ENCODE measurements around the gene LRRC75B.
"Not testable (repeated sequence)": the region's sequence is repeated elsewhere in the genome, so short reads cannot be mapped to it uniquely, and the experiment has no call there.

The LRRC75B gene

DNA sequence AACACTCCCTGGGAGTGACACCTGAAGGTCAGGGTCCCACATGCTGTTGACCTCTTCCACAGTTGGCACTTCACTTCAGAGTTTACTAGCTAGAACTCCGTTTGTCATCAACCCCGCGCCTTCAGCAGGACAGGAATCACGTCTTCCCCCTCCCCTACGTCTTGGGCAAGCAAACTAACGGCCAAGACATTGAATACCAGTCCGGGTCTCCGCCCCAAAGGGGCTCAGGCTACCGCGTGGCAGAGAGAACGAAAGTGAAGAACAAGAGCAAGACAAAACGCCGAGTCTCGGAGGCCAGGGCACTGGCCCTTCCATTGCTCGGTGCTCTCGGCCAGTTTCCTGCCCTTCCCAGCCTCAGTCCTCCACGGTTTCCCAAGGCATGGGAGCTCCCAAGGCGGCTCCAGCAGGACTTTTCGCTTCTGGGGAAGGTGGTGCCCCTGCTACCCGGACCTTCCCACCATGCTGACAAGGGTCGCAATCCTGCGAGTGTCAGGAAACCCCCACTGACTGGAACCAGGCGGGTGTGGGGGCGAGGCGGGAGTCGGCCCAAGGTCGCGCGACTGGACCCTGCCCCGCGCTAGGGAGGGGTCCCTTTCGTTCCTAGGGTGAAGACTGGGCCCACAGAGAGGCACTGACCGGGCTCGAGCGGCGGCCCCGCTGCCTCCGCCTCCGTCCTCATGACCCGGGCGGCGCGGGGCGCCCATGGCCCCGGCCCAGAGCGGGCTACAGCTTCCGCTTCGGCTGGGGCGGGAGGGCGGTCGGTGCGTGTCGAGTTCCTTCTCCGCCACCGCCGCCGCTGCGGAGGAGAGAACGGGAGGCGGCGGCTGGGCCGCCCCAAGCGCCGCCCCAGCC lies 38.3 kb downstream of the LRRC75B start, which contains the start of gene GUCD1:
Gene GUCD1 (minus strand): TSS at position 826 of the 852 bp plus-strand sequence. CDS start 147 bp downstream, at position 679.
- DNase-seq (ENCODE audit: low spot score) = no peak

DNA sequence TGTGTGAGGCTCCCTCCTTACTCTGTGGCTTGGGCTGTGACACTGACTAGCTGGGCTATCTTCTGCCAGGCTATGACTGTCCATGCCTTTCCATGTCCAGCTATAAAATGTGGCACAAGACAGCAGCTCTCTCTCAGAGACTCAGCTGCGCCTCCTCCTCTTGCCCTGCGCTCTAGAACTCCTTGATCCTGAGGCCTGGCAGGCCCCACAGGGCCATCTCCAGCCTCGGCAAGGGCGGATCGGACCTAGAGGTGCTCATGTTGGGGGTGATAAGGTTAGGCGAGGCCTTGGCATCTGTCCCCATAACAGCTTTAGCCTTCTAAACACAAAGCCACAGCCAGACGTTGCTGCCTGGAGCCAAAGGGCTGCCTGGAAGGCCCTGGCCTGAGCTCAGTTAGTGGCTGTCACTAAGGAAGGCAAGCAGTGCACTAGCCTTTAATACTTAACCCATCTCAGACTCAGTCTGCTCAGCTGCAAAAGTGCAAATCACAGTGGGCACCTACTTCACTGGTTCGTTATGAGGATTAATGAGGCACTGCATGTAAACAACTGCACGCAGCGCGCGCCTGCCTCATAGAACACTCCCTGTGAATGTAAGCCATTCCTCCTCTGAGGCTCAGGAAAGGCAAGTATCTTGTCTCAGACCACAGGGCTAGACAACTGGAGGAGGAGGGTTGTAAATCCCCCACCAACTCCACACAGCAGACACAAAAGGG lies 39.1 kb downstream of the LRRC75B start:
- no peak for DNase-seq (ENCODE audit: low spot score)

DNA sequence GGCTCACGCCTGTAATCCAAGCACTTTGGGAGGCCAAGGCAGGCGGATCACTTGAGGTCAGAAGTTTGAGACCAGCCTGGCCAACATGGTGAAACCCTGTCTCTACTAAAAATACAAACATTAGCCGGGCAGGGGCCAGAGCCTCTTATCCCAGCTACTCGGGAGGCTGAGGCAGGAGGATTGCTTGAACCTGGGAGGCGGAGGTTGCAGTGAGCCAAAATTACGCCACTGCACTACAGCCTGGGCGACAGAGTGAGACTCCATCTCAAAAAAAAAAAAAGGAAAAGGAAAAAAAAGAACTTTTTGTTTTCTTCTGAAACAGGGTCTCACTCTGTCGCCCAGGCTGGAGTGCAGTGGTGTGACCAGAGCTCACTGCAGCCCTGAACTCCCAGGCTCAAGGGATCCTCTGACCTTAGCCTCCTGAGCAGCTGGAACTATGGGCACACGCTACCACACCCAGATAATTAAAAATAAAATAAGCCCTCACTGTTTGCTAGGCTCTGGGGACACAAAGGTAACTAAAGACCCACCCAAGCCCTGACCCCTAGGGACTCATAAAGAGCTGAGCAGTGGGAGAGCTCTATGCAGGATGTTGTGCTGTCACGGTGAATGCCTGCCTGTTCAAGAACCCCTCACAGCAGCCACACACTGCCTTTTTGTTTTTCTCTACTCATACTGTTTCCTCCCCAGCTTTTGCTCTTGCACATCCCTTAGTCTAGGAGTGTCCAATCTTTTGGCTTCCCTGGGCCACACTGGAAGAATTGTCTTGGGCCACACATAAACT lies 40.2 kb downstream of the LRRC75B start:
- DNase-seq (ENCODE audit: low spot score) = not testable (repeated sequence)

- DNase-seq (ENCODE audit: low spot score) = no peak
Measured at GRCh38 chr22:24550902-24551435, 41.9 kb downstream of the LRRC75B start.

- peak; percentile 77 for DNase-seq (ENCODE audit: low spot score)
Measured at GRCh38 chr22:24550028-24550901, 42.6 kb downstream of the LRRC75B start.

DNA sequence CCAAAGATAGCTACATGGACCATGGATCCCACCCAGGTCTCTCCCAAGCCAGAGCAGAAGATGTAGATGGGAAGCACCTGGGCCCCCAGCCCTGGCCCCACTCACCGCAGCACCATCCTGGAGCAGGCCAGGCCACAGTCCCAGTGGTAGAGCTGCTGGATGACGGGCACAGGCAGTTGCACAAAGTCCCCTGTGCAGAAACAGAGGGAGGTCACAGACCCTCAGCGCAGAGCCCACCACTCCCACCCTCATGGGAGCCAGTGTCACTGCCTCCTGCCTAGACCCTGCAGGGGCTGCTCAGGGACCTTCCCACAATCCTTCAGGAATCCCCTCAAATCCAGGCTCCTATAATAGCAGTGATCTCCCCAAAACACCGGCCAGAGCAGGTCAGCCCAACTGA lies 44.1 kb downstream of the LRRC75B start:
- no peak for DNase-seq (ENCODE audit: low spot score)

DNA sequence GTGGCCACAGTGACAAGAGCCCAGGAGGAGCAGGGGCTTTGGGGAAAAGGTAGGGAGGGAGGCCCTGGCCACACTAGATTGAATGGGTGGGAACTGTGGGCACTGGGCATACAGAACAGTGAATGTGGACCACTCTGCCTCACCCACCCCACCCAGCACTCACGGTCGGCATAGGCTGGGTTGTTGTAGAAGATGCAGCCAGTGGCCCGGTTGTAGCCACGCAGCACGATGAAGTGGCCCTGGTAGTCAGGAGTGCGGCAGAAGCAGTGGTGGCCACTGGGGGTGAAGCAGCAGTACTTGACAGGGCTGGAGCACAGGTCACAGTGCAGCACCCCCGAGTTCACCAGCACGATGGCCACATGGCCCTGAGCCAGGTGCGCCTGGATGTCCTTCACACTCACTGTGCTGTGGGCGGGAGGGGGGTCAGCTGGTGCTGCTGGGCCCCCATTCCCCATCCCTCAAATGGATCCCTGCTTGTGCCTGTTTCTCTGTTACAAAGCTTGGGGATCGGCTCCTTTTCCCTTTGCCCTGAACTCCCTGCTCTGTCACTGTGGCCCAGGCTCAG lies 49.1 kb downstream of the LRRC75B start:
- DNase-seq (ENCODE audit: low spot score) = no peak

- DNase-seq (ENCODE audit: low spot score) = no peak
Measured at GRCh38 chr22:24543185-24543601, 49.7 kb downstream of the LRRC75B start.

GRCh38 chr22:24542641-24543040 lies 50.2 kb downstream of the LRRC75B start:
- DNase-seq (ENCODE audit: low spot score) = no peak

DNA sequence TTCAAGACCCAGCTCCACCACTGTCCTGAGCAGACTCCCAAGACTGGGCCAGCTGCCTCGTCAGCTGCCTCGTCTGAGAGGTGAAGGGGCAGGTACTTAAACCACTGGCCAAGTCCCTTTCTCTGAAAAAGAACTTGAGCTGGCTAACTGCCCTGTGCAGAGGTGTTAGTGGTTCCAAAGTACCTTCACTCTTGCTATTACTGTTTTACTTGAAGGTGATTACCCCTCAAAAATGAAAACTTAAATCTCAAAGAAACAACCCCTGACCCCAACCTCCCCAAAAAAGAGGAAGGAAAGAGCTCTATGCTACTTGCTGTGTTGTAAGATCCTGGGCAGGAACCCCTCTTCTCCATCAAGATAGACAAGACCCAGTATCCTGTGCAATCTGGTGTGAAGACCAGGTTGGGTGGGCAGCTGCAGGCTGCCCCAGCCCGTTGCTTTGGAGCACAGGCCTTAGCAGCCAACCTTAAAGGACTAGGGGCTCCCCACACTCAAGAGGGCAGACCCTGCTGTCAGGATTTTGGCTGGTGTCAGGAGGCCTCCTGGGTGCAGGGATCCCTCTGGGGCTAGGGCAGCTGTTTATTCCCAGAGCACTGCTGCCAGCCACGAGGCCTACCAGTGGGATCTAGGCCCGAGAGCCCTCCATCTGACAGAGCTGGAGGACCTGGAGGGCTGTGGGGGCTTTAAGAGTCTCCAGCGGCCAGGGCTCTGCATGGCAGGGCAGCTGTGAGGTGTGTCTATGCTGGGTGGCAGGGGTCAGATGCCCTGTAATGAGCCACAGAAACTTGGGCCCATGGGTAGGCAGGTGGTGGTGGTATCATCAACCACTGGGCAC lies 51.0 kb downstream of the LRRC75B start:
- DNase-seq (ENCODE audit: low spot score) = no peak

- DNase-seq (ENCODE audit: low spot score) = no peak
Measured at GRCh38 chr22:24540470-24540869, 52.4 kb downstream of the LRRC75B start.

- DNase-seq (ENCODE audit: low spot score) = no peak
Measured at GRCh38 chr22:24536089-24536488, 56.8 kb downstream of the LRRC75B start.

Measured in HuH-7.5 (cell line).